GM18909 (cell line): ENCODE measurements around the gene UGT1A4.

Experiments used
- ATAC-seq: cut with Tn5 transposase; IDR thresholded peaks from one replicate; pipeline ENCODE4 v1.9.1; 2021; ENCODE audit warnings: mild to moderate bottlenecking; ENCODE audit not compliant: unreplicated experiment, poor library complexity

The UGT1A4 gene

GRCh38 chr2:233807215-233807865, 88.8 kb downstream of the UGT1A4 start:
- no peak for ATAC-seq

DNA sequence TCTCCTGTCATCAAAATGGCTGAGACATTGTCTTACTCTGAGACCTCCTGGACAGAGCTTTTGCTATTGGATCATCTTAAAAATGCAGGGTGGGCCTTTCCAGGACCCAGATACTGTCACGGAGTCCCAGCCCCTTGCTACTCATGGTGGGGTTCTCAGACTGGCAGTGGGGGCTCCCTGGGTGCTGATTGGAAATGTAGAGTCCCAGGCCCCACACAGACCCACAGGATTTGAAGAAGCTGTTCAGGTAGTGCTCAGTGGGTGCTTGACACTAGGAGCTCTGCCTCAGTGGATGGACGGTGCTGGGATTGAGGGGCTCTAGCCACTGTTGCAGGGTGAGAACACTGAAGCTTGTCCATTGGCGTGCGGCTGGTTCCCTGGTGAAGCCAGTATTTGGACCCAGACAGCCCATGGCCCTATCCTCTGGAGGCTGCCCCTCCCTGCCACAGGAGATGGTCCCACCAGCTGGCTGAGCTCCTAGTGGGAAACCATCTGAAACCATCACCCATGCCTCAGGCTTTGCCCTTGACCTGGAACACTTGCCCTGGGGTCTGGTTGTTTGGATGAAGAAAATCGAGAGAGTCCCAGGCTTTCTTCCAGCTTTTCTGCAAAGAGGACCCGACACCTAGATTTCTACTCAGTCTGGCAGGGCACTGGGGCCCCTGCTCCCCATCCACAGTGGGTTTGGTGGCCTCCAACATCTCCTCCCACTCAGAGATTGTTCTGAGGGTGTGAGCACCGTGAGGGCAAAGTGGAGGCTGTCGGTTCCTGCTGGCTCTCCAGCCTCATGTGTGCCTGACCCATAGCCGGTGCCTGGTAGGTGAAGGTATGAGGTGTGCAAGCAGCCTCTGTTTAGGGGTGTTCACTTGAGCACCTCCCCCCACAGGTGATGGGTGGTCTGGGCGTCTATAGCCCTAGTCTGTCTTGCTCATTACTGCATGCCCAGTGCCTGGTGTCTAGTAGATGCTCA, 89.7 kb downstream of the UGT1A4 start:
- no peak for ATAC-seq

DNA sequence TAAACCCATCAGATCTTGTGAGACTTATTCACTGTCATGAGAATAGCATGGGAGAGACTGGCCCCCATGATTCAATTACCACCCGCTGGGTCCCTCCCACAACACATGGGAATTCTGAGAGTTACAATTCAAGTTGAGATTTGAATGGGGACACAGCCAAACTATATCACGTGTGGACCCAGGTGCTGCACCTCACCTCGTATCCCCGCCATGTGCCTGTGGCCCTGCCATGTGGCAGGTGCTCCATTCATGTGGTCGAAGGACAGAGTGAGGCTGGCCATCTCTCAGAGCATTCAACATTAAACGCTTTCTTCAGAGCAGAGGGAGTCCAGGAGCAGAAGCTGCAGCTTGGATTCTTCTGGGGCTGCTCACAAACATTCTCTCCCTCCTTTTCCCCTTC, 91.8 kb downstream of the UGT1A4 start:
- no peak for ATAC-seq

- ATAC-seq, result no peak
These were observed 92.6 kb downstream of the UGT1A4 start for GRCh38 chr2:233811087-233811486.

DNA sequence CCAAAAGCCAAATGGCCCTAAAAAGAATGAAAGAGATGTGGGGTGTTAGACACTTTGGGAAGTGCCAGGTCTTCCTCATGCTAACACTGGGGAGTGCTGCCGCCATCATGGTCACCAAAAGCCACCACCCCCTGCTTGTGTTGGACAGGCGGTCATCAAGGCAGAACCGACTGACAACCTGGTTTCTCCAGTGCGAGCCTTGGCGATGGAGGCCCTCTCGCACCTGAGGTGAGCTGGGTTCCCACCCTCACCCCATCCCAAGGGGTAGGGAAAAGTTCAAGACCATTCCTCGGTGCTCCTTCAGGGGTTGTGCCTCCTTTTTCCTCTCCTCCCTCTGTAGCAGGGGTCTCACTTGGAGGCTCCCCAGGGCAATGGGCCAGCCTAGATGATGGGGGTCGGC, 93.2 kb downstream of the UGT1A4 start:
- ATAC-seq, result no peak

DNA sequence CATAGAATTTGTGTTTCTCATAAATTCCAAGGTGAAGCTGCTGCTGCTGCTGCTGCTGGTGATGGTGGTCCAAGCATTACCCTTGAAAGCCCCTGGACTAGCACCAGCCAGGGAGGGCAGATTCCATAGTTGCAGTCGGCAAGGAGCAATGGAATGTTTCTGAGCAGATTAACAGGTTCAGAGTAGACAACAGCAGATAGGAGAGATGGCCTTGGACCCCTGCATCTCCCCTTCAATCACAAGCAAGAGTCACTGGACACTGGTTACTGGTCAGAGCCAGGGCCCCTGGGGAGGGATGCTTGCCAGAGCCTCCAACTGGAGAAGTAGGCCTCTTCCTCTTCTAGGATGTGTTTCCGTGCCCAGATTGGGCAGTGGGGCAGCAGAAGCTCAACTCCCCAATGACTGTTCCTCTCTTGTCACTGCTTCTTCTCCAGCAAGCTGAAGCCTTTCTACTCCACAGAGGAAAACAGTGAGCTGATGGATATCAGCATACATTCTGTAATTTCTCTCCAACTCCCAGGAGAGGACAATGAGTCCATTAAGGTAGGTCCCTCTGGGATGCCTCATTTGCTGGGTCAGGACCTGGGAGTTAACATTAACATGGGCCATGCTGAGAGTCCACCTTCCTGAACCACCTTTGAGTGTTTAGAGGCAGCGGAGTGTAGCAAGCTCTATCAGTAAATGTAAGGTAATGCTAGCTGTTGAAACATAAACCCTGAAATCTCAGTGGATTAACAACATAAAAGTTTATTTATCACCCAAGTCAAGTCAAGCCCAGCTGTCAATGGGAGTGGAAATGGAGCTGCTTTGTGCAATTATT, 94.9 kb downstream of the UGT1A4 start:
- ATAC-seq, result no peak

DNA sequence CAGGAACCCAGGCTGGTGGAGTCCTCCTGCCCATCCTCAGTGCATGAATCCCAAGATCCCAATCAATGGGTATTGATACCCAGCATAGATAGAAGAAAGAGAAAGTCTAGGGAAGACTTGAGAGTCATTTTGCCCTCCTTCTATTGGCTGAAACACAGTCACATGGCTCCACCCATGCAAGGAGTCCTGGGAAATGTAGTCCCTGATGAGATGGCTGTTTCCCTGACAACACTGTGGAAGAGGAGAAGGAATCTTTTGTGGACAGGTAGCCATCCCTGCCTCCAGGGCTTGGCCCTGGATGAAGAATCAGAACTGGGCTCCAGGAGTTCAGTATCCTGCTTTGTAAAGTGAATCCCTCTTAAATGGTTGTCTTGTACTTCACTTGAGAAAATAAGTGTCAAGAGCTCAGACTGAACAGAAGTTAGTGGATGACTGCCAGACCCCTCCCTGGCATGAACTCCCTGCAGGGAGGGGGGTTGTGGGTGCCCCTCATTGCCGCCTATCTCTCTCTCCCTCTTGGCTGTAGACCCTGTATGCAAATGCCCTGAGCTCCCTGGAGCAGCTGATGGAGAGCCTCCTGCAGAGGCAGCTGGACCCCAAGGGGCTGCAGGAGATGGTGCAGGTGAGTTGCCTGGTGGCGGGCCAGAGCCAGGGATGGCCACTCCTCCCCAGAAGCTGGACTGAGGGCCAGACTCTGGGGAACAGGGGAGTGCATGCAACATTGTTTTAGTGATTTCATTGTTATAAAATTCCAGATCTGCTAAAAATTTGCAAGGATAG, 95.7 kb downstream of the UGT1A4 start:
- no peak for ATAC-seq

DNA sequence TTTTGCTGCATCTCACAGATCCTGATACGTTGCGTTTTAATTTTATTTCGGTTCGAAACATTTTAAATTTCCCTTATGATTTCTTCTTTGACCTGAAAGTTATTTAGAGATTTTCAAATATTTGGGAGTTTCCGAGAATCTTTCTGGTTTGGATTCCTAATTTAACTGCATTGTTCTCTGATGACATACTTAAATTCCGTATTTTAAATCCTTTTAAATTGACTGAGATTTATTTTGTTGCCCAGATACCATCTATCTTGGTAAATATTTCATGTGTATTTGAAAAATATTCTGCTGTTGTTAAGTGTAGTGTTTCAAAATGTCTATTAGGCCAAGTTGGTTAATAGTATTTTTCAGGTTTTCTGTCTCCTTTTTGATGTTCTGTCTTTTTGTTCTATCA, 97.3 kb downstream of the UGT1A4 start:
- ATAC-seq, result no peak

DNA sequence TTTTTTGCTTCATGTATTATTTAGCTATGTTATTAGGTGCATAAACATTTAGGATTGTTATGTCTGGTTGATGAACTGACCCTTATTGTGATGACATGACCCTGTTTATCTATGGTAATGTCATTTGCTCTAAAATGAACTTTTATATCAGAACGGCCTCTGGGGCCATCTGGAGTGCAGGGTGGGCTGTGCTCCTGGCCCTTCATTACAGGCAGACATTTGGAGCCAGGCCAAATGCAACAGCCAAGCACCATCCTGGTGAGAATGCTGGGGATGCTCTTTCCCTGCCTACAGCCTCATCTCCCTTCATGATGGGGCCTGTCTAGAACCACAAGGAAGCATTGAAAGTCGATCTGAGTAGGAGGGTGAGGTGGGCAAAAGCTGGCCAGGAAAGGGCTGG, 97.8 kb downstream of the UGT1A4 start:
- no peak for ATAC-seq

DNA sequence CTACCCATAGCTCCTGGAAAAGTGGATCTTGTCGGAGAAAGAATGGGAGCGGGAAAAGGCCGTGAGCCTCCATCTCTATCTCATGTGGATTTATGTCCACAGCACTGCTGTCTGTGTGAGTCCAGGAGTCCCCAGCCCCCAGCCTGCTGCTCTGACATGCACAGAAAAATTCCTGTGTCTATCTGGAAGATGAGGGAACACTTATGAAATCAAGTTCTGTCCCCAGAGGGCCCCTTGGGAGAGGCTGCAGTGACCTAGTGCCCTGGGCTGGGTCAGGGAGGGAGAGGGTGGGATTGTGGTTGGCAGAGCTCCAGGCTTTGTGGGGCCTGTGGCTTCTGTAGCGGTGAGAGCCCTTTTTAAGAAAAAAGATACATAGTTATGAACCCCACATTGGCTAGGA, 98.2 kb downstream of the UGT1A4 start:
- ATAC-seq, result no peak

DNA sequence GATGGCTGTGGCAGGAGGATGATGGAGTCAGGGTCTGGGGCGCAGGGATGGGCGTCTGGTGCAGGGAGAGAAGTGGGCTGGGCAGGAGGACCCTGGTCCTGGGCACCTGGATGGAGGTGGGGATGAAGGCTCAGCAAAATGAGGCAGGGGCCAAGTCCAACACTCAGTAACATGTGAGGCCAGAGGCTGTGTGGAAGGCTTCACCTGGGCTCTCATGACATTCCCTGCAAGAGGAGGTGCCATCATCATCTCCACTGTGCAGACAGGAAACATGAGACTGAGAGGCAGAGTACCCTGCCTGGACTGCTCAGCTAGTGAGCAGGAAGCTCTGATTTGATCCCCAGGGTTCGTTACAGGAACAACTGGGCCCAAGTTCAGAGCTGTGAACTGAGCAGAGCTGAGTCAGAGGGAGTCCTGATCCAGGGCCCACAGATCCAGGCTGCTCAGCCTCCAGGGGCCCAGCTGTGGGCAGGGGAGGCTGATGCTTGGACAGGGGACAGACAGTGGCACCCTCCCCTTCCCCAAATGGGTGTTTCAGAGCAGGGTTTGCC, 98.9 kb downstream of the UGT1A4 start:
- ATAC-seq, result no peak

GRCh38 chr2:233817995-233818638, 99.6 kb downstream of the UGT1A4 start:
- no peak for ATAC-seq

DNA sequence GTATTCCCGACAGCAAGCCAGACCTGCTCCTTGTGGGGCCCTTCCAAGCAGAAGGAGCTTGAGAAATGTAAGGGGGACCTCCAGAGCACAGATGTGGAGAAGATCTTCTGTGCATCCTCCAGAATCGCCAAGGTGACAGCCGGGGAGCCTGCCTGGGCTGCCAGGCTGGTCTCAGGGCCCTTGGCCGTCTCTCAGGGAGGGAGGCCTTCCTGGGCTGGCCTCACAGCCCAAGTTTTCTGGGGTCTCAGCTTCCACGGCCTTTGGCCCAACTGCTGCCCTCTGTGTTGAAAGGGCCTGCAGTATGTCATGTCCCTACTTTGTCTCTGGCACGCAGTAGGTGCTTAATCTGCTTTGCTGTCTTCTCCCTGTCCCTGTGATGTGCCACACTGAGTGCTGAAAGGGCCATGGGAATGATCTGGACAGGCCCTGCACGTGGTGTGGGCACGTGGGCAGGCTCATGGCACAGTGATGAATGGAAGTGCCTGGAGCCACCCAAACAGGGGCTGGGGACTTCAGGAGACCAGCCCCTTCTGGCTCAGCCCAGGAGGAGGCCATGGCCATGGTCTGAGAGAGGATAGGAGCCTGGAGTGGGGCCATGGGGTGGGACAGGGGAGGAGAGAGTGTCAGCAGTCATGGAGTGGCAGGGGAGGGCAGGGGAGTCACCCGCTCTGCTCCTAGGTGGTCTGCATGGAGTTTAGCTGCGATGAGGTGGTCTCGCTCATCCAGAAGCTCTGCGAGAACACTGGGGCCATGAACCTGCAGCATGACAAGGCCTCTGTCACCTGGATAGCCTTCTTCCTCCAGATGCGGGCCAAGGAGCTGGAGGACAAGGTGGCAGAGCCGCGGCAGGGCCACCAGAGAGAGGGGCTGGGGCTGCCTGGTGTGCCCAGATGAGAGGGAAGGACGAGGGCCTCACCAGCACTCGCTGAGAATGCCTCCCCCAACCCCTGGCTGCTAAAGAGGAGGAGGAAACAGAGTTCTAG, 100.4 kb downstream of the UGT1A4 start:
- ATAC-seq, result no peak

DNA sequence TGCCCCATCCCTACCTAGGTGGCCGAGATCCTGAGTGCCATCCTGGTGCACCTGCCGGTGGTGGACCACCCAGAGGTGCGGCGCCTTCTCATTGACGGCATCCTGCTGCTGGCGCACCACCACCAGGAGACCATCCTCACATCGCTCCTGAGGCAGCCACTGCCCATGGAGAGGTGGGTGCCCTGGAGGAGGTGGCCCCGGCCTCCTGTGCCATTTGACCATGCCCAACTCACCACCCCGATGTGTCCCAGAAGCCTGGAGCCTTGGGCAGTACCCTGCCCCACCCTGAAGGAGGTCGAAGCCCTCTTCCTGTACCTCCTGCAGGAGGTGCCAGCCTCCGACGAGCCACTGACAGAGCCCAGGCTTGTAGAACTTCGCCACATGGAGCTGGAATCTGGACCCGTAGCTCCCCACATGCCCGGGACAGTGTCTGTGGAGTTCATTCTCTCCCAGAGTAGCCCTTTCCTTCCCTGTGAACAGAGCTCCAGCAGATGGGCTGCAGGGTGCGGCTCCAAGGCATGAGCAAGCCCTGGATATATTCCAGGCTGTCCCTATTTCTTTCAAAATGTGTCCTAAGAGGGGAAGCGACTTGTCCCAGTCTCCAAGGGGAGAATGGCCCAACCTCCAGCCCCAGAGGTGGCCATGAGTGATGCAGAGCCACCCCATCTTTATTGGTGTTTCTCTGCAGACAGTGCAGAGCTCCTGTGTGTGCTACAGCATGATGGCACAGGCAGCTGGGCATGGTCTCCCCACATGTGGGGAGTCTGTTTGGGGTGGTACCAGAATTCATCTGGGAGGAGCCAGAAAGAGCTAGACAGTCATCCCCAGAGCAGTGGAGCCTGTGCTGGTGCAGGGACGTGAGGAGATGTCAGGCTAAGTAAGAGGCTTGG, 101.6 kb downstream of the UGT1A4 start:
- no peak for ATAC-seq

DNA sequence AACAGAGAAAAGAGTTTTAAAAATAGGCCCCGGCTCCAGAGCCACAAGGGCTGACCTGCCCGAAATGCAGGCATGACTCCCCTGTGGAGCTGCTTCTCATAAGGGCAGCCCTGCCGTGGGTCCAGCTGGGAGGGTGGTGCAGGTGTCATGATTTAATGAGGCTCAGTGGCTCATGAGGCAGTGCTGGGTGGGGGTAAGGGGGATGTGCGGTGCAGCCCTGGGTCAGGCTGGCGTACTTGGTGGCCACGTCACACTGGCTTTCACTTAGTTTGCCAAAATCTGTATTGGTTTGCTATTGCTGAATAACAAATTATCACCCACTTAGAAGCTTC, 102.2 kb downstream of the UGT1A4 start:
- no peak for ATAC-seq

DNA sequence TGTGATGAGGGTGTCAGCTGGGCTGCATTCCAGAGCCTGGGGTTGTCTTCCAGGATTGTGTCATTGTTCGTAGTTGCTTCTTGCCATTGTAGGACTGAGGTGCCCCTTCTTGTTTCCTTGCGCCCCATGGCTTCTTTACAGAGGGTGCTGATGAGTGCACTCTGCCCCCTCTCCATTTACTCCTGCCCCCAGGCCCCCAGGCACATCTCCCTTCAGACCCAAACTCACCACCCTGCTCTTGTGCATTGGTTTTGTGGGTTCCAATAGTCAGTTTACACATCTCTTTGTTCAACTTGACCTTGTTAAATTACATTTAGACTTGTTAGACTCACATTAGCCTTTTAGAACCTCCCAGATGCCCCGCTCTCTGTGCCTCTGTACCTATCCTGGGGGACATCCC, 102.7 kb downstream of the UGT1A4 start:
- ATAC-seq, result no peak

- ATAC-seq, result no peak
These were observed 103.2 kb downstream of the UGT1A4 start for GRCh38 chr2:233821709-233822100.
